ENCODE data around the gene NRXN2.

NRXN2 gene

GRCh38 chr11:64723117-64723906, at the start of gene NRXN2:
Gene NRXN2 (minus strand): TSS chr11:64723197. CDS start chr11:64713699, 9,498 bp downstream.
- DNase-seq (ENCODE audit: low read depth in 2 of 2) = peak; percentile 62 to 80

GRCh38 chr11:64772303-64773018, 49.5 kb upstream of the NRXN2 start:
- DNase-seq (ENCODE audit: low read depth in 2 of 2) = no peak

- no peak for DNase-seq (ENCODE audit: low read depth in 2 of 2)
Observed at GRCh38 chr11:64771861-64772260, 48.9 kb upstream of the NRXN2 start.

GRCh38 chr11:64770120-64770519, 47.1 kb upstream of the NRXN2 start:
- DNase-seq (ENCODE audit: low read depth in 2 of 2) = no peak

GRCh38 chr11:64769283-64769682, 46.3 kb upstream of the NRXN2 start:
- DNase-seq (ENCODE audit: low read depth in 2 of 2) = no peak

- no peak for DNase-seq (ENCODE audit: low read depth in 2 of 2)
Observed at GRCh38 chr11:64768300-64768694, 45.3 kb upstream of the NRXN2 start.

GRCh38 chr11:64767344-64768299, 44.6 kb upstream of the NRXN2 start:
- DNase-seq (ENCODE audit: low read depth in 2 of 2) = peak; percentile 63 to 64

GRCh38 chr11:64766881-64767280, 43.9 kb upstream of the NRXN2 start:
- no peak for DNase-seq (ENCODE audit: low read depth in 2 of 2)

- no peak for DNase-seq (ENCODE audit: low read depth in 2 of 2)
Observed at GRCh38 chr11:64765851-64766665, 43.1 kb upstream of the NRXN2 start.

- no peak for DNase-seq (ENCODE audit: low read depth in 2 of 2)
Observed at GRCh38 chr11:64765291-64765850, 42.4 kb upstream of the NRXN2 start.

GRCh38 chr11:64764753-64765152, 41.8 kb upstream of the NRXN2 start:
- DNase-seq (ENCODE audit: low read depth in 2 of 2) = no peak

- DNase-seq (ENCODE audit: low read depth in 2 of 2) = peak; percentile 59 to 67
Observed at GRCh38 chr11:64764040-64764611, 41.1 kb upstream of the NRXN2 start.

- no peak for DNase-seq (ENCODE audit: low read depth in 2 of 2)
Observed at GRCh38 chr11:64763526-64764039, 40.6 kb upstream of the NRXN2 start.

GRCh38 chr11:64762674-64763525, 39.9 kb upstream of the NRXN2 start:
- no peak for DNase-seq (ENCODE audit: low read depth in 2 of 2)

GRCh38 chr11:64762277-64762673, 39.3 kb upstream of the NRXN2 start:
- no peak for DNase-seq (ENCODE audit: low read depth in 2 of 2)

GRCh38 chr11:64760759-64761420, 37.9 kb upstream of the NRXN2 start:
- no peak for DNase-seq (ENCODE audit: low read depth in 2 of 2)

GRCh38 chr11:64759722-64760719, 37.0 kb upstream of the NRXN2 start, which contains the start of gene PYGM:
Gene PYGM (minus strand): TSS chr11:64759974. CDS start chr11:64759898, 76 bp downstream.
- no peak for DNase-seq (ENCODE audit: low read depth in 2 of 2)

Data from stimulated activated CD8-positive, alpha-beta memory T cell treated with anti-CD3 and anti-CD28 coated beads, Interleukin-7, amount 100 ng/mL, for 4 hours (primary cell).